DMS114 treated with DMSO at 0.1 percent for 48 hours (cell line): Measurements from ENCODE around the gene KRTAP5-5.

Experiments used
- DNase-seq: peaks from one replicate; lab custom pipeline; 2025; ENCODE audit not compliant: unreplicated experiment; lab: John Stamatoyannopoulos, UW

Gene KRTAP5-5

DNA sequence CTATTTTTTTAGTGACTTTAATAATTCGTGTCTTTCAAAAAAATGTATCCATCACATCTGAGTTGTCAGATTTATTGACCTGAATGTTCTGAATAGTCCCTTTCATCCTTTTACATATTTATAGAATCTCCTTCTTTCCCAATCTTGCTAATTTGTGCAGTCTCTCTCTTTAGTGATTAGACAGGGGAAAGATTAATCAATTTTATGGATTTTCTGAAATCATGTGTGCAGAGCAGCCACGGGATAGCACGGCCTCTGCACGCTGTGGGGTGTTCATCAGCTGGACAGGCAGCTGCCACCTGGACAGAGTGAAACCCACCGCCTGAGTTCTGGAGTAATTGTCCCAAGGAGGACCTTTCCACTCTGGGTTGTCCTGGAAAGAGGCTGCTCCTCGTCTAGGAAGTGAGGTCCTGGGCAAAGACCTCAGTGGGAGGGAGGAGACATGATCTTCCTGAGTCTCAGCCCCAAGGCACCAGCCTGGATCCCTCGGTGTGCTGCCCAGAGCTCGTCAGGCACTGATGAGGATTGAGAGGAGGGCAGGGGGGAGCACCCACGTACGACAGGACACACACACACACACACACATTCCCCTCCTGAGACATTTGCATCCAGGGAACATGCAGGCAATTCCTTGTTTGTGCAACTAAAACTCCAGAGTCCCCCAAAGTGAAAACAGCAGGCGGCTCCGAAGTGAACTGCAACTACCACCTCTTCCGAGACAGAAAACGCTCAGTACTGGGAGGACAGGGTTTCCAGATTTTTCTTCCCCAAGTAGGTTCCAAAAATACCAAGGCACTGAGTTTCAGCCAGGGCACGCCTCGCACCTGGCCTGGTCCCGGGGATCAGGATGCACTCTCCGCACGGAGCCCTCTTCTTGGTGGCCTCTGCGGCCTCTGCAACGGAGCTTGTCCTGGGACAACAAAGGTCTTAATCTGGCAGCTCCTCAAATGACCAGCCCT lies 44.9 kb downstream of the KRTAP5-5 start:
- DNase-seq, result no peak

DNA sequence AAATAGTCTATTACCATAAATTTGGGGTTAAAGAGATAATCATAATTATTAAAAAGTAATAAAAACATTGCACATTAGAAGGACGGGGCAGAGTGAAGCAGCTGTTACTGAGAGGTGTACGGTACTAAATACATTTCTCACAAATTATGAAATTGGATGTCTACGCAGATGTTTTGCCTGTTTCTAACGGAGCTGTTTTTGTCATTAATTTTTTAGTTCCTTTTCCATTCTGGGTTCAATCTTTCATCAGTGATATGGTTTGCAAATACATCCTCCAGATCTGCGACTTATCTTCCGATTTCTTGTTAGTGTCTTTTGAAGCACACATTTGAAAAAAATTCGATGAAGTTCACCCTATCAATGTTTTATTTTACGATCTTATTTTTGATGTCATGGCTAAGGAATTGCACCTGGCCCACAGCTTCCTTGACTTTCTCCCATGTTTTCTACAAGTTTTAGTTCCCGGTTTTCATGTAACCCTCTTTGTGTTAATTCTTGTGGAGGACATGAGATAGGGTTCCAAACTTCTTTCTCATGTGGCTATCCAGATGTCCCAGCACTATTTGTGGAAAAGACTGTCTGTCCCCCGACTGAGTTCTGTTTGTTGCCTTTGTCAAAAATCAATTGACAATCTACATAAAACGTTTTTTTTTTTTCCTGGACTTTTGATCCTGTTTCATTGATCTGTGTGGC lies 46.1 kb downstream of the KRTAP5-5 start:
- DNase-seq, result no peak

DNA sequence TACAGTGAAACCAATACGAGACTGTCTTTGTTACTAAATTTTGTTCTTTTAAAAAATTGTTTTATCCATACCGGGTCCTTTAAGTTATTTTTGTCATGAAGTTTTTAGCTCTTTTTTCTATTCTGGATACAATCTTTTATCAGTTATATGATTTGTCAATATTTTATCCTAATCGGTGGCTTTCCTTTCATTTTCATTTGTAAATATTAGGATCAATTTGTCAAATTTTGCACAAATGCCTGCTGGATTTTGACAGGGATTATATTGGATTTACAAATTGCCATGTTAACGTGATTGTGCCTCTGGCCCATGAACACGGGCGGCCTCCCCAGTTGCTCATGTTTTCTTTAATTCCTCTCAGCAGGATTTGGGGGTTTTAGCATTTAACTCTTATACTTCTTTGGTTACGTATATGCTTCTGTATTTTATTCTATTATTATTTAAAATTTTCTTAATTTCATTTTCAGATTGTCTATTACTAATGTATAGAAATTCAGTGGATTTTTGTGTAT lies 46.7 kb downstream of the KRTAP5-5 start:
- no peak for DNase-seq

DNA sequence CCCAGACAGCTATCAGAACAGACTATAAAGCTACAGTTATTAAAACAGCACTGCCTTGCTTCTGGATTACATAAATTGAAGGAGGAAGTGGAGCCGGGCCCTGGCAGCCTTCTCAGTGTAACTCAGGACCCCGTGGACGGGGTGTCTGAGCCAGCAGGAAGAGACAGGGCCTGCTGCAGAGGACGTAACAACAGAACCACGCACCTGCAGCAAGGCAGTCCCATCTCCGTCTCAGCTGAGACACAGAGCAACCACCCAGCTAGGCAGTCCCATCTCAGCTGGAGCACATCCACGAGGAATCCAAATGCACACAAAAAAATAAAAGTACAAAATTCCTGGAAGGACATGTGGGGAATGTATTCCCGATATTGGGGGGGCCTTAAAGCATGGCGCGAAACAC lies 50.3 kb downstream of the KRTAP5-5 start:
- no peak for DNase-seq
